ENCODE measurements around the gene SLC23A3. TPM values are rescaled to one million over a fixed set of nuclear protein-coding genes. Genes with fewer than 3 reads are reported as not detected.

The SLC23A3 gene
- total RNA-seq, 1 donor from 2014 or later = 0.31 TPM

GRCh38 chr2:219175928-219176817, 6.3 kb upstream of the SLC23A3 start:
- no peak for DNase-seq

GRCh38 chr2:219175486-219175885, 5.7 kb upstream of the SLC23A3 start:
- DNase-seq = no peak

DNA sequence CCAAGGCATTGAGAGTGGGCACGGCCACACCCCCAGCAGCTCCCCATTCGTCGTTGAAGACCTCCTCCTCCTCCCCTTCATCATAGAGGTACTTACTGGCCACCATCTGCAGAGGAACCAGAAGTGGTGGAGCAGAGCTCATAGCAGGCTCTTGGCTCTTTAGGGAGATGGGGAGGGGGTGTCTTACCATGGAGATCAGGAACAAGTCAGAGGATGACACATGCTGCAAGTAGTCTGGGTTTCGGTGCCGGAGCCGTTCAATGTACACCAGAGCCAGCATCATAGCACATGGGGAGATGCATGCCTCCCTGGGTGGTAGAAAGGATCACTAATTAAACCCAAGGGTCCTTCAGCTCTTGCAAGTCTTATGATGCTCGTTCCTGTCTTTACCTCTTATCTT, 5.0 kb upstream of the SLC23A3 start:
- DNase-seq = no peak

- DNase-seq = no peak
Measured at GRCh38 chr2:219174146-219174545, 4.3 kb upstream of the SLC23A3 start.

- no peak for DNase-seq
Measured at GRCh38 chr2:219173176-219173575, 3.3 kb upstream of the SLC23A3 start.

- DNase-seq = no peak
Measured at GRCh38 chr2:219172231-219173154, 2.7 kb upstream of the SLC23A3 start.

GRCh38 chr2:219171231-219171651, 1.4 kb upstream of the SLC23A3 start:
- no peak for DNase-seq

GRCh38 chr2:219168932-219169331, 897 bp downstream of the SLC23A3 start:
- DNase-seq = no peak

DNA sequence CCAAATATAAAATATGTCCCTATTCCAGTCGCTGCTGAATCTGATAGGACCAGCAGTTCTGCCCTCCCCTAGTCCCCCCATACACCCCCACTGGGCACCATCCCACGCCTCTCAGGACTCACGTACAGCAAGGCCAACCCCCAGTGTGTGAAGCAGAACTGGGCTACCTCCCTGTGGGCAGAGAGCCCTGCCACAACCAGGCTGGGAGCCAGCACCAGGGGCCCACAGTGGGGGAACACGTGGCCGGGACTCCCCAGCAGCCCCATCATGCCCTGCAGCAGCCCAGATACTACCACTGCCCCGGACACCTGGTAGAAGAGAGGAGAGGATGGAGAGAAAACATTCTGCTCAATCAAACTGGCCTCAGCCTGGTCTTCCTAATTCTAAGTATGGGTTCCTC, 1.3 kb downstream of the SLC23A3 start:
- no peak for DNase-seq

- no peak for DNase-seq
Measured at GRCh38 chr2:219167997-219168396, 1.8 kb downstream of the SLC23A3 start.

DNA sequence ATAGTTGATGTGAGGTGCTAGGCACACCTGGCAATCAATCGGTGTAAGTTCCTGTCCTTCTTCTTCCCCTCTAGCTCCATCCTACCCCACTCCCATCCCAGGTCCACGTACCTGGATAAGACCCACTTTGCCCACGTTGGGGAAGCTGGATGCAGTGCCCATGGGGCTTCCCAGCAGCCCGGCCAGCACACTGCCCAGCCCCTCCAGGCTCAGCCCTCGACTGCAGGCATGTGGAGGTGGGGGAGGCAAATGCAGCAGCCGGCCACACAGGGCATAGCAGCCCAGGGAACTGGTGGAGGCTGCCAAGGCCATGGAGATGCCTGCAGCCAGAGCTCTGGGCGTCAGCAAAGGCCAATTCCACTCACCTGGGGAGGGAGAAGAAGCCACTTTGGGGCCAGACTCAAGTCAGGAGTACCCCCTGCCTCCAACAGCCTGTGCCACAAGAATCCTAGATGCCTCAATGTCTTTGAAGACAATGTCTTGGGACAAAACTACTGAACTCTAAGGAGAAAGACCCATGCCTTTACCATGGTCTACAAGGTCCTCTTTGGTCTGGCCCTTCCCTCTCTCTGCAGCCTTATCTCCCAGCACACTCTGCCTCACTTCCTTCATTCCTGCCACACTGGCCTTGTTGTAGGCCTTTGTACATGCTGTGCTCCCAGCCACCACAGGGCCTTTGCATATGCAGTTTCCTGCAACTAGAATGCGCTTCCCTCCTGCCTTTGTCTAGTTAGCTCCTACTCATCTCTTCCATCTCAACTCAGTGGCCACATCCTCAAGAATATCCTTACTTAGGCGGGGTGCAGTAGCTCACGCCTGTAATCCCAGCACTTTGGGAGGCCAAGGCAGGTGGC, 4.5 kb downstream of the SLC23A3 start:
- no peak for DNase-seq

DNA sequence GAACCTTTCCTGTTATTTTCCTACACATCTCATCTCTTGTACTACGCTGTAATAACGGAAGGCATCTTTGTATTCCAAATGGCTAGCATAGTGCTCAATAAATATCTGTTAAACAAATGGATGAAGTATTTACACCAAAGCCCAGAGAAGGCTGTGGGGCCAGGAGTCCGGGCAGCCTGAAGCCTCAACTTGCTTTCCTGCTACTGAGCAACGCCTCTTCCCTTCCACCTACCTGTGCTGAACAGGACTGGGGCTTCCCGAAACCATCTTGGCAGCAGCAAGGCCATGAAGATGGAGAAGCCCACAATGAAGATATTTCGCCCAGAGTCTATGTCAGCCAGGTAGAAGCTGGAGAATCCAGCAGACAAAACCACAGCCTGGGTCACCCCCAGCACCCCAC, 6.7 kb downstream of the SLC23A3 start:
- DNase-seq = no peak

DNA sequence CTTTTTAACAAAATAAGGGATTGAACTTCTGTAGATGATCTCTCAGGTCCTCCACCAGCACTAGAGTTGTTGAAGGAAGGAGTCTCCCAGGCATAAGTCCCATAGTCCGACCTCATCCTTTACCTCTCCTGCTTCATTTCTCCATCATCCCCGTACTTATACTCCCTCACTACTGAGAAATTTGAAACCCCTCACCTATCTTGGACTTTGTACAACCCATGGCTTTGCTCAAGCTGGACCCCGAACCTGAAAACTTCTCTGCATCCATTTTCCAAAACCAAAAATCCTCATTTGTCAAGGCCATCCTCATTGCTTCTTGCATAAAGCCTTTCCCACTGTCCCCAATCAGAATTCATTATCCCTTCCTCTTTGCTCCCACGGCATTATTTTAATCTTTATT, 8.7 kb downstream of the SLC23A3 start:
- DNase-seq = no peak

DNA sequence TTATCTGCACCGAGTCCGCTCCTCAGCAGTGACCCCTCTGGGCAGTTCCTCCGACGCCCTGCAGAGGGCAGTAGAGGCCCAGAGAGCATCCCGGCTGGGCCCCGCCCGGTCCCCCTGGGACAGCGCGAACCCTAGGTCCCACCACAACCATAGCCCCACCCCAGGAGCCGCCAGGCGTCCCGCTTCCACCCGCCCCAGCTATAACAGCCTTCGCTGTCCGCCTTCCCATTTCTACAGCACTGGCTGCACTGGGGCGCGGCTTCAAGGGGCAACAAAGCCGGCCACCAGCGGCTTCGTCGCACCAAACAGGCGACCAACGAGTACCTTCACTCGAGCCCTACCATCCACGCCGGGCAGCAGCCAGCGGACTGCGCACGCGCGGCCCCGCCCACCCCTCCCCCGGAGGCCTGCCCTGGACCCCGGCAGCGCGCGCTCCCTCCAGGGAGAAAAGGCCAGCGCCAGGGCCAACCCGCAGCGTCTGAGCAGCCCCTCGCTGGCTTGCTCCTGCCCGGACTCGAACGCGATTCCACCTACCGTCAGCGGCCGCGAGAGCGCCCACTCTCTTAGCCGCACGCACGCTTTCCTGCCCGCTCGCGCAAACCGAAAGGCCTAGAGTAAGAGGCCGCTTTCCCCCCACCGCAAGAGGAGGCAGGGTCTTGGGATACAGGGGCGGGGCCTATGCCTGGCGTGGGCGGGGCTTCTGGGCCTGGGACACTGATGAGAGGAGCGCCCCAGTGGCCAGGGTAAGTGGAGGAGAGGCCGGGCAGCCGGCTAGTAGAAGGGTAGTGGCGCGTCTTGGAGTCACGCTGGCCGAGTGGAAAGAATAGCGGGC, 9.4 kb downstream of the SLC23A3 start, which contains the start of gene NHEJ1:
Gene NHEJ1 (minus strand): TSS at position 630 of the 832 bp plus-strand sequence. CDS start 2,453 bp downstream, outside the sequence.
- DNase-seq = peak; percentile 91

- DNase-seq = no peak
Measured at GRCh38 chr2:219159771-219160185, 10.1 kb downstream of the SLC23A3 start.

GRCh38 chr2:219158586-219158985, 11.2 kb downstream of the SLC23A3 start:
- DNase-seq = no peak

DNA sequence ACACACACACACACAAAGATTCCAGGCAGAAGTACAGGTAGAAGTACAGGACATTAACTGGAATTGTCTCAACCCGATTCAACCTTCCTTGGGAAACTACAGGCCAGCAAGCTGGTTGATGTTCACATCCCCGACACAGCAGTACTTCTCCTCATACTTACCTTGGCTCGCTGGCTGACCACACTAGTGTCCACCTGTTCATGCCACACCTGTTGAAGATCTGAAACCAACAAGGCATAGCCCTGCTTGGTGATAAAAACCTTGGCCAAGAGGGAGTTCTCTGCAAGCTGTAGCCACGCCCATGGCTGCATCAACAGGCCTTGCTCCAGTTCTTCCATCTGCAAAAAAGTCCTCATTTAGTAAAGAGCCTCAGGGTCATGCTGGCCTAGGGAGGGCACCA, 11.8 kb downstream of the SLC23A3 start:
- DNase-seq = no peak

GRCh38 chr2:219157396-219157795, 12.4 kb downstream of the SLC23A3 start:
- DNase-seq = no peak

DNA sequence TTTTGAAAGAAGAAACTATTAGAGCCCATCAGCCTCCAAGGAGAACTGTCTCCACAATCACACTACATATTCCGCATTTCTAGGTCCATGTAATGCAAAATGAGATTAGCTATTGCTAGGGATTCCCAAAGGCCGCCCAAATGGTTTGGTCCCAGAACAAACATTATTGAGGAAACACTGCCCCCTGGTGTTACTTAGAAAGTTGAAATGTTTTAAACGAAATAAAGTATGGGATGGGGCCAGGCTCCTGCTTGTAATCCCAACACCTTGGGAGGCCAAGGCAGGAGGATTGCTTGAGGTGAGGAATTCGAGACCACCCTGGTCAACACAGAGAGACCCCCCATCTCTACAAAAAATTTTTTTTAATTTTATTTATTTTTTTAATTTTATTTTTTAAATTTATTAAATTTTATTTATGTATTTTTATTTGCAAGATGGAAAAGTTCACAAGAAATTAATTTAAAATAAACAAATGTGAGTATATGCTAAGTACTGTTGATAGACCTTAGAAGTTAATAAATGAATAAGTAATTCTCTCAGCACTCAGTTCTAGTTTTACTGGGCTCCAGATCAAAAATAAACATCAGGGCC, 14.7 kb downstream of the SLC23A3 start:
- no peak for DNase-seq

- DNase-seq = no peak
Measured at GRCh38 chr2:219149667-219150066, 20.2 kb downstream of the SLC23A3 start.

DNA sequence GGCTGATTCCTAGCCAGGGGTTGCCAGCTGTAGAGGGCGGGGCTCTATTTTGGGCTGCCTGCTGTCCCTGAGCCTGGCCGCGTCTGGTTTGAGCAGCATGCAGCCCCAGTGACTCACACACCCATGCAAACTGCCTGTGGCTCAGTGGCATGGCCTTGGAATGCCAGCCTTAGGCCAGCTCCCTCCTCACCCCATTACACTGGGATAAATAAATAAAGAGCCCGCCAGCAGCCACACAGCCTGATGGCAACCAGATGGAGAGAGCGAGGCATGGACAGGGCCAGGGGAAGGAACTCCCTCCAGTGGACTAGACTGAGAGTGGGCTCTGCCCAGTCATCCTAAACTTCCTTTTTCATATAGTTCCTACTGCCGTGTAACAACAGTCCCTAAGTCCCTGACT, 27.5 kb downstream of the SLC23A3 start:
- no peak for DNase-seq
